Lower leg skin (tissue), 3 donors: ENCODE data around the gene CLEC3B.

Experiments
- CTCF ChIP-seq, 3 donors: fragments of 450-650 bp; IDR thresholded peaks; one replicate each; pipeline ENCODE4 v1.5.1; 2016; ENCODE audit warnings: antibody characterized with exemption in 3 of 3, mild to moderate bottlenecking in 3 of 3, moderate library complexity in 2 of 3
- POLR2A ChIP-seq, 2 donors: fragments of 450-650 bp; IDR thresholded peaks; one replicate each; pipeline ENCODE4 v1.6.1; 2016 to 2017; ENCODE audit warnings: antibody characterized with exemption in 2 of 2, mild to moderate bottlenecking in 1 of 2, moderate library complexity in 1 of 2

GRCh38 chr3:45026038-45026437, at the start of gene CLEC3B:
- TF ChIP-seq CTCF (IDR thresholded peaks at IDR 0.05) (no peak), POLR2A (IDR thresholded peaks at IDR 0.05) (no peak)
